Raji (cell line): ENCODE measurements around the gene CCDC92.

Experiments used
- POLR2A ChIP-seq: IDR thresholded peaks from 2 replicates; pipeline ENCODE4 v1.6.1; 2011; ENCODE audit warnings: low read depth, low read length, control low read depth; ENCODE audit not compliant: insufficient read depth

Gene CCDC92

DNA sequence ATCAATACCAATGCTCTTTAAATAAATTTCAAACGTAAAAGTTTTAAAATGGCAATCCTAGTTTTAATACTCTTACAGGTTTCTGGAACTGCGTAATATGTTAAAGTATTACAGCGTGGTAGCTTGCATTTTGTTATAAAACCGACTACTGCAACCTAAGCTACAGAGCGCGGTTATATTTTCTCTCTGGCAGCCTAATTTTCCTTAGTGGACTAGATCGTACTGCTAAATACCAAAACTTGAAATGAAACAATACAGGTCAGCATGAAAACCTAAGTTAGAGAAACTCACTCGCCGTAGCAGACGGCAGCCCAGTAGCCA is 1.2 kb downstream of the CCDC92 start:
- no peak for TF ChIP-seq POLR2A

DNA sequence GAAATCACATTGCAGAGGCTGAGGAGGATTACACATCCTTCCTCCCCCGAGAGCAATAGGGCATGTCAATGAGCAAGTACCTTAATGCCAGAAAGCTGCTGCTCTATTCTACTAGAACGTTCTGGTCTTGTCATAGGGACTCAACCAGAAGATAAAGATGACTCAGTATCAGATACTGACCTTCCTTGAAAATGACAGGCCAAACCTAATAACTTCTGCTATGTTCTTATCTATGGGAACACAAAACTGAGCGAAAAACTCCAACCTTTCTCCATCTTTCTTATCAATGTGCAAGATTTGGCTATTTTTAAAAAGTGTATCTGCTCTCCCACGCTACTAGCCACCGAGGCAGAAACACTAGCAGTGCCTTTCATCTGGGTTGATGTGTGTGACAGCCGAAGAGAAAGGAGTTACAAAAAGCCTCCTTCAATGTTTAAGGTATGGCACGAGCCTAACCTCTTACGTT is 5.5 kb downstream of the CCDC92 start:
- no peak for TF ChIP-seq POLR2A

DNA sequence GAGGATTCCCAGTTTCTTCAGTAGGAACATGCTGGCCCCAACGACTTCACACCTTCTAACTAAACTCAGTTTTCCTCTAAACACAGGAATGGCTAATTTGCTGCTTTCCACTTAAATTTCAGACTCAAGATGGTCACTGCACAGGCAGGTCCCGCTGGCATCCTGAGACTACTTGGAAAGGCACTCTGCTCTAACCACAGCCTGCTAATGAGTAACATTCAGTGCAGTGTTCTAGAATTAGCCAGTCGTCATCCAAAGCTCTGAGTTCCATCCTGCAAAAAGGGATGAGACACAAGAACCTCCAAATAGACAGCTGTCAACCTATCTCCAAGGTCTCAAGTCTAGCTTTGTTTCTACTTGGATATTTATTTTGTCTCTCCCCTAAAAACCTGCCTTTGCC is 6.0 kb downstream of the CCDC92 start:
- TF ChIP-seq POLR2A = no peak

DNA sequence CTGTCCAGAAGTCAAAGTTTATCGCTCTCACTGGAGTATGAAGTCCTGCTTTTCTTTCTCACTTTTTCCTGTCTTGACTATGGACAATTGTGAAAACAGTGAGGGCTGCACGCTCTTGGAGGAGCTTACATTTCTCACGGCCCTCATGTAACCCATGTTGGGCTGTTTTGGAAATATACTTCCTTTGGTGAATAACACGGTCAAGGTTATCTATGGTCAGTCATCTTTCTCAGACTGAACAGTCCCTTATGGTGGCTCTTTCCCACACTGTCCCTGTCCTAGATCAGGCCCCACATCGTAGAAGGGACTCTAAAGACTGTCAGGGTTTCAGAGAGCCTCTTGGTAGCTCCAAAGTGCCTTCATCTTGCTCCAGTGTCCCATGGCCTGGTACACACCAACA is 7.2 kb downstream of the CCDC92 start:
- no peak for TF ChIP-seq POLR2A

DNA sequence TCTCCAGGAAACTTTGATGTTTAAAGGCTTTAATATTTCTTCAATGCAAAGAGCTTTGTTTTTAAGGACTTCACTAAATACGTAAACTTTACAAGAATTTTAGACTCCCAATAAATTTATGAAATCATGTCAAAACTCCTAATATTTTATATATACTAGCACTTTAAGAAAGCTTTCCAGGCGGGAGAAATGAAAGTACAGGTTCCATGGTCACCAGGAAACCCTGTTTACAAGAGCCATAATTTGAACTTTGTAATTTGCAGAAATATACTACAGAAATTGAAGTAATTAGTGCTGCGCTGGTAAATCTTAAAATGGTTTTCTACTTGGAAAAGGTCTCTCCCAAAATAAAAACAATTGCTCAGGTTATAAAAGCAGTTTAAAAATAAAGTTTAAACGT is 8.8 kb downstream of the CCDC92 start:
- no peak for TF ChIP-seq POLR2A

DNA sequence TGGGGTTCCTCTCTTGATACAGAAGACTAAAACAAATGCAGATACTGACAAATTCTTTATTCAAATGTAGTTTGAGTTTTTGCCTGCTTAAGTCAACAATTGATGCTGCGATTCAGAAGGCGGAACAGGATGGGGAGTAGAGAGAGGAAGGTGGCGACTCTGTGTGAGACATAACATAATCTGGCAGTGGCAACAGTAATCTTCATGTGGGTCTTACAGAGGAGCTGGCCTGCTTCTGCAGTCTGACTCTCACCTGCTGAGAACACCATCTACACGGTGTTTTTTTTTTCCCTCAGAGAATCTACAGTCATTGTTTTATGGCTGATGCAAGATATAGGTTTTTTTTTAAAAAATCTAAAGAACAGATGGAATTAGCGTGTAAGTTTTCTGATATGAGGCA is 10.1 kb downstream of the CCDC92 start:
- no peak for TF ChIP-seq POLR2A

DNA sequence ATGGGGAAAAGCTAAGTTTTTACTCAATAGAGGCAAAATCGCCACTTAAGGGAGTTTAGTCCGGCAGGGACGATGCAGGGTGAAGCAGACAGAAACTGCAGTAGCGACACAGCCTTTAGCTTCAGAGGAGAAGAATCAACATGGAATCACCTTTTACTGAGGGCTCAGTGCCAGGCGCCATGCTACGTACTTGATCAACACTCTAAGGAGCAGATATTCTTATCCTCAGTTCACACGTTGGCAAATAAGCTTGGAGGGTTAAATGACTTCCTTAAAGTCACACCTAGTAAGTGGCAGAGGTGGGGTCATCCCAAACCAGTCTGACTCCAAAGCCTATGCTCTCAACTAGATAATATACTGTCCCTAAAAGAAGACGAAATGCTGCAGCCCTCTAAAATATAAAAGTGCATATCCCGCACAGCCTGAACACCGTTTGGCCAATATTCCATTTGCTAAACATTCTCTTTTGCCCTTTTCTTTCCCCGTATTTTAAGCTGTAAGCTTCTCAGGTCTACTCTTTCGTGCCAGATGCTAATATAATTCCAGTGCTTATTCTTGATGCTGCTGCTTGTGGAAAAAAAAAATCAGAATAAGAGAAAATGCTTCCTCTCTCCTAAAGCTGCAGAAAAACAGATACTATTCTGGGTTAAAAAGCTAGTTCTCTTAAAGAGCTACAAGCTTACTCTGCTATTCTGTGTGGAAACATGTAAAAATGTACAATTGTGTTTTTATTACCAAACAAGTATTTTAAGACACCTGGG is 10.9 kb downstream of the CCDC92 start:
- no peak for TF ChIP-seq POLR2A

DNA sequence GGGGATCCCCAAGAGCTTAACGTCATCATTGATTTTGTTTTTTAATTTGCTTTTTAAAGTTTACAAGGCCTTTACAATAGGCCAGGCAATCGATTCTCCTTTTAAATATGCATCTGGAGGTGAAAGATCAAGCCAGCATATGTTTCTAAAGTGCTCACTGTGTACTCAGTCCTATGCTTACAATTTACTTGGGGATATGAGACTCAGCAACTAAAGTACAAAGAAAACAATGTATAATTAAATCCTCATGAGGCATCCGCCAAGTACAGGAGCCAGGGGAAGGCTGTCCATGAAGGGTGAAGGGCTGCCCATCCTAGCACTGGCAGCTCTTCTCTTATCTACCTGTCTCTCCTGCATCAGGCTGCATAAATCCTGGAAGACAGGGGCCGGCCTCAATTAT is 11.8 kb downstream of the CCDC92 start:
- TF ChIP-seq POLR2A = no peak

DNA sequence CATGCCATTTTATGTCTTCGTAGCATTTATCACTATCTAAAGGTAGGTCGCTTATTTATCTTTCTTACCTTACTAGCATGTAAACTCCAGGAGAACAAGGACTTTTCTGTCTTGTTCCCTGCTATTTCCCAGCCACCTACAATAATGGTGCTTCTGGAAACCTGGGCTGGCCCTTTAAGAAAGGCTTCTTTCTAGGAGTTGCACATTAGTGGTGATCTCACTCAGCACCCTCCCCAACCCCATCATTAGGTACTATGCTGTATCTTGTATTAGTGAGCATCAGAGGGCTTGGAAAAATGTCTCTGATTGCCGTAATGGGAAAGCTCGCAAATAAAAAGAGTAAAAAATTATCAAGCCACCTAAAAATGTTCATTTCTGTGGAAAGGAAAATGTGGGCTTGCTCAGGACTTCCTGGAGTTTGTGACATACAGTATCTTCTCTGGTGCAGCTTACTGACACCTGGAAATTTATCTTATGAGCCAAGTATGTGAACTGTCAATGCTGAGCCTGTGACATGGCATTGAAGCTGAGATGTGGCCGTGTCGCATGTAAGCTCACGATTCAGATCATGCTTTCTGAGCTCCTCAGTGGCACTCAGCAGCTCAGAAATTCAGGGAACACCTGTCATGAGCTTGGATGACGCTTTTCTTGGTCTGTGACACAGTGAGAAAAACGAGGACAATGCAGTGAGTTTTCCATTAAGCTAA is 12.4 kb downstream of the CCDC92 start:
- no peak for TF ChIP-seq POLR2A

DNA sequence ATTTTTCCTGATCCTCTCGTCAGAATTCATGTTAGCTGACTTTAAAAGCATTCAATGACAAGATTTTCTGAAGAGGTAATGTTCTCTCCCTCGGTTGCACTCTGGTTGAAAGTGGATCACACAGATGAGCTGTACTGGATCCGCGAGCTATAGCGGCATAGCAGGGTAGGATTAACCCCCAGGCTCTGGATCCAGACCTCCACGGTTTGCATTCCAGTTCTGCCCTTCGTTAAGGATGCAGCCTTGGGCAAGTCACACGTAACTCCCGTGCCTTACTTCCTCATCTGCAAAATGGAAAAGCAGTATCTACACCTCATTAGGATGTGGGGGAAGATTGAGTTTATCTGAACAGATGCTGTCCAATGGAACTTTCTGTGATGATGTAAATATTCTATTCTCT is 13.8 kb downstream of the CCDC92 start:
- no peak for TF ChIP-seq POLR2A

DNA sequence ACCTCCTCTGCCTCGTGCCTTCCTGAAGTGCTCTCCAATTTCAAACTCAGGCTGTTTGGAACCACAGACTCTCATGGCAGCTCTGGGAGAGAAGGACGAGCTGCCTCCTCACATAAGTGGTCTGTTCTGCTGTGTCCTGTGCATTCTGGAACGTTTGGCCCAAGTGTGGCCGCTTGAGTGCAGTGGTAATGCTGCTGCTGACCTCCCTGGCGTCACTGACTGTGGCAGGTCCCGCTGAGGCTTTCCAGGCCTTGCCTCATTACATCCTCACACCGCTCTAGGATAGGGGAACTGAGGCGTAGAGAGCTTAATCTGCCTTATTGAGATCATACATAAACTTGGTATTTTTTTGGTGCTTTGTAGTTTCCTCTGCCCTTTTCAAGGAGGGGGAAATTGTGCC is 14.2 kb downstream of the CCDC92 start:
- TF ChIP-seq POLR2A = no peak

DNA sequence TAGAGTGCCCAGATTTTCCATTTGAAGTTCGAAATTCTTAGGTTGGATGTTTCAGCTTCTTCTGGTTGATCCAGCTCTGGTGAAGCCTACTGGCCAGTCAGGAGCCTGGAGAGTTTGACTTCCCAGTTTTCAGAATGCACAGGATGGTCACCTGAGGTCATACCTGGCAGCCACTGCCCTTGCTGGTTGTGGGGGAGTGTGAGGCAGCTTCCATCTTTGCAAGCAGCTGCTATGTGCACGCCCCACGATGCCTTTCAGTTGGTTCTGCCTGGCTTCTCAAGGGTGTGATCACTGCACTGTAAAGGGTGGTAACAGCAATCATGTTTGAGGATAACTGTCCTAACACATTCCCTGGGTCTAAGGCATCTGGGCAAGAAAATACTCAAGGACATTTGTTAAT is 15.4 kb downstream of the CCDC92 start:
- no peak for TF ChIP-seq POLR2A

DNA sequence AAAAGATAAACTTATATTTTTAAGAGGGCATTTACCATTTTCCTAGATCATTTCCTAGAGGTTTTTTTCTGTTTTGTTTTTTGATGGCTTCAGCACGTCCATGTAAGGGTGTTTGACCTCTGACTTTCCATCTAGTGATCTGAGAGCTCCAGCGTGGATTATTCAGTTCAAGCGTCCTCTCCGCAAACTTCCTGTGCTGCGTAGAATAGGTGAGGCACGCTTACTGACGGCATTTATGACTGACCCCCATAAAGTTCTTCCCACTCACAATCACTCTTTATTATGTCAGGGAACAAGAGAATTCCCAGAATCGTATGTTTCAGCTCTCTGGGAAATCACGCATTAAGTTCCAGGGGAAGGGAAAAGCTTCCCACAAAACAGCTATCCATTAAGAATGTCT is 16.4 kb downstream of the CCDC92 start:
- TF ChIP-seq POLR2A = no peak

DNA sequence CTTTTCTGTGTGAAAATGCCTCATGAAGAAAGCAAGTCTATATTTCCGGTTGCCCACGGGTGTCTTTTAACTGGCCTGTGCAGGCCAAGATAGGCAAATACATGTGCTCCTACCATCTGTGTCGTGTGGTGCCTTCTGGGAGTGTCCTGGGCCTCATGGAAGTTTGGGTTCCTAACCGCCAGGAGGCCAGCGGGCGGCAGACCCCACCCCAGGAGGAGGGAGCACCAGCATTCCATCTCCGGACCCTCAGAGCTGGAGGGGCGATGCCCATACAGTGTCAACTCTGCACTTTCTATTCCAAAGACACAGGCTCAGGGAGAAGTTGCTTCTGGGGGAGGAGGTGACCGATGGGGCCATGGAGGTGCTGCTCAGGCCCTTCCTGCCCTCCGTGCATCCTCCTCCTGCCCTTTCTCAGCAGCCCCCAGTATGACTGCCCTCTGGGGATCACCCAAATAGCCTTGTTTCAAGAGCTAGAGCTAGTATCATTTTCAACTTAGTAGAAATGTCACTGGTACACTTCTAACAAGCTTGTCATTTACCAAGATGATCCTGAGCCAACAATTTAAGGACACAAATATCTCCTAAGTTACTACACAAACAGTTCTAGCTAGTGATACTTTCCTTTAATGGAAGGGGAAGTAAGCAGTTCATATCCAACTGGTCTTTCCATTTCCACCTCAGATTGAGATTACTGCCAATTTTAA is 17.8 kb downstream of the CCDC92 start:
- TF ChIP-seq POLR2A = no peak

DNA sequence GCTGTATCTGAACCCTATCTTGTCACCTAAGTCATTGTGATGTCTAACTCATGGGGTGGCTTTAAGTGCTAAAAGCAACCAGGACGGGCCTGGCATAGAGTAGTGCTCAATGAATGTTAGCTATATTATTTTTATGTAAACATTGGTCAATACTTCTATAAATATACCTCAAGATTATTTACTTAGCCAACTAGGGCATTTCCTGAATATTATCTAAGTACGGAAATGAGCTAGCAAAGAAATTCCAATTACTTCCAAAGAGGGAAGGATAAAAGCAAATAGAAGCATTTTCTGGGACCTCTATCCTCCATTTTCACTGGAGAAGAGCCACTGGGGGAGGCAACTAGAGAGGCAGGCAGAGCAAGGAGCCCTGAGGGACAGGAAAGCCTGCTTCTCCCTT is 20.6 kb downstream of the CCDC92 start:
- TF ChIP-seq POLR2A = no peak

DNA sequence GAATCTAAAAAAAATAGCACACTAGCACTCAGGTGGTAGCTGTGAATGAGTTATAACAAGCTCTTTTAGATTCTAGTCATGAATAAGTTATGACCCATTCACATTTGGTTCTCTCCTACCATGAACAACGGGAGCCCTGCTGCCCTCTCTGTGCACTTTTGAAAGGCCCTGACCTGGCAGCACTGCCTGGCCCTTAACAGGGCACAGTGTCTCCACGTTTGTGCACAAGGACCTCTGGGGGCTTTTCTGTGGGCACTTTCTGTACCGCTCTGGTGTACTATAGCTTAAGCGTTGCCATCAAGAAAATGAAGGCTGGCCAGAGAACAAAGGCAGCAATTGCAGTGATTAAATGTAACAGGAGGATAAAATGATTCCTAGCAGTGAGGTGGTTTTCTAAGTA is 21.2 kb downstream of the CCDC92 start:
- no peak for TF ChIP-seq POLR2A
